GM19468 (cell line): ENCODE measurements around the gene CNN2.

ENCODE experiments used
- ATAC-seq: cut with Tn5 transposase; IDR thresholded peaks from one replicate; pipeline ENCODE4 v1.9.1; 2021; ENCODE audit warnings: mild to moderate bottlenecking, moderate library complexity, moderate number of reproducible peaks; ENCODE audit not compliant: unreplicated experiment; ENCODE audit errors: extremely low read depth

The CNN2 gene

GRCh38 chr19:1046836-1047695 is 20.7 kb downstream of the CNN2 start:
- ATAC-seq, result no peak

- no peak for ATAC-seq
Measured at GRCh38 chr19:1047696-1048147, 21.3 kb downstream of the CNN2 start.

GRCh38 chr19:1049106-1049505 is 22.7 kb downstream of the CNN2 start:
- ATAC-seq, result no peak

- ATAC-seq, result no peak
Measured at GRCh38 chr19:1049800-1050199, 23.4 kb downstream of the CNN2 start.

- no peak for ATAC-seq
Measured at GRCh38 chr19:1050989-1051788, 24.8 kb downstream of the CNN2 start.

GRCh38 chr19:1051791-1052190 is 25.4 kb downstream of the CNN2 start:
- no peak for ATAC-seq

GRCh38 chr19:1052349-1052975 is 26.1 kb downstream of the CNN2 start:
- no peak for ATAC-seq

GRCh38 chr19:1053176-1054101 is 27.0 kb downstream of the CNN2 start:
- ATAC-seq, result no peak

GRCh38 chr19:1054102-1055027 is 28.0 kb downstream of the CNN2 start:
- no peak for ATAC-seq

GRCh38 chr19:1055028-1055425 is 28.6 kb downstream of the CNN2 start:
- ATAC-seq, result no peak

GRCh38 chr19:1055886-1056620 is 29.6 kb downstream of the CNN2 start:
- no peak for ATAC-seq

- no peak for ATAC-seq
Measured at GRCh38 chr19:1057176-1057855, 30.9 kb downstream of the CNN2 start.

GRCh38 chr19:1058112-1058511 is 31.7 kb downstream of the CNN2 start:
- ATAC-seq, result no peak

- ATAC-seq, result no peak
Measured at GRCh38 chr19:1060689-1061088, 34.3 kb downstream of the CNN2 start.

- no peak for ATAC-seq
Measured at GRCh38 chr19:1061987-1062386, 35.6 kb downstream of the CNN2 start.

- no peak for ATAC-seq
Measured at GRCh38 chr19:1062387-1063029, 36.1 kb downstream of the CNN2 start.
